CD4-positive, alpha-beta T cell treated with Interleukin-4 for 1 hour (primary cell): Measurements from ENCODE around the gene YAE1.
"Not testable (repeated sequence)": the region's sequence is repeated elsewhere in the genome, so short reads cannot be mapped to it uniquely, and the experiment has no call there.

Source experiments
- DNase-seq, 2 donors: peaks; one replicate each; pipeline ENCODE4 v3.0.0-alpha.2; 2020 to 2022

YAE1 gene, protein sequence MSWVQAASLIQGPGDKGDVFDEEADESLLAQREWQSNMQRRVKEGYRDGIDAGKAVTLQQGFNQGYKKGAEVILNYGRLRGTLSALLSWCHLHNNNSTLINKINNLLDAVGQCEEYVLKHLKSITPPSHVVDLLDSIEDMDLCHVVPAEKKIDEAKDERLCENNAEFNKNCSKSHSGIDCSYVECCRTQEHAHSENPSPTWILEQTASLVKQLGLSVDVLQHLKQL

GRCh38 chr7:39566023-39566921 is at the start of gene YAE1:
TSS of gene YAE1 (plus strand) at chr7:39566404. CDS start at chr7:39566419, 15 bp downstream.
- peak; percentile 77 to 83 for DNase-seq

- no peak for DNase-seq
Measured at GRCh38 chr7:39516498-39516897, 49.7 kb upstream of the YAE1 start.

DNA sequence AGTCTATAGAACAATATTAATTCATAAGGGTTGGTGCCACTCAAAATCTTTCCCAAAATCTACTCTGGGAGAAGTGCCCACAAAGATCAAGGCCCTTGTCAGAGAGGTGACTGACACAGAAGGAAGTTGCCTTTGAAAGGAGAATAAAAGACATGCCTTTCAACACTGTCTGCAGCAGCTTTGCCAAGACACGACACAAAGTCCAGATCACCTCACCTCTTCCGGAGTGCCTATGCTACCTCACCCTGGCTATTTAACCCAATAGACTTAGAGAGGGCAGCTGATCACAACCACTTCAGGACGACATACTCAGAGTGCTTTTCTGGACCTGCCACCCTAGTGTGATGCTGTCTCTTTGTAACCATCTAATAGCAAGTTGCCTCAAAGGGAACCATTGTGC is 49.0 kb upstream of the YAE1 start:
- no peak for DNase-seq

DNA sequence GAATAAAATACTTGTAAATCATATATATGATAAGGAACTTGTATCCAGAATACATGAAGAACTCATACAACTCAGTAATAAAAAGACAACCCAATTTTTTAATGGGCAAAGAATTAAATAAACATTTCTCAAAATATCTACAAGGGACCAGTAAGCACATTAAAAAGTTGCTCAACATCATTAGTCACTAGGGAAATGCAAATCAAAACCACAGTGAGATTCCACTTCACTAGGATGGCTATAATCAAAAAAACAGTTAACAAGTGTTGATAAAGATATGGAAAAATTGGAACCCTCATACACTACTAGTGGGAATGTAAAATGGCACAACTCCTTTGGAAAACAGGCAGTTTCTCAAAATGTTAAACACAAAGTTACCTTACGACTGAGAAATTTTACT is 40.3 kb upstream of the YAE1 start:
- DNase-seq = no peak

DNA sequence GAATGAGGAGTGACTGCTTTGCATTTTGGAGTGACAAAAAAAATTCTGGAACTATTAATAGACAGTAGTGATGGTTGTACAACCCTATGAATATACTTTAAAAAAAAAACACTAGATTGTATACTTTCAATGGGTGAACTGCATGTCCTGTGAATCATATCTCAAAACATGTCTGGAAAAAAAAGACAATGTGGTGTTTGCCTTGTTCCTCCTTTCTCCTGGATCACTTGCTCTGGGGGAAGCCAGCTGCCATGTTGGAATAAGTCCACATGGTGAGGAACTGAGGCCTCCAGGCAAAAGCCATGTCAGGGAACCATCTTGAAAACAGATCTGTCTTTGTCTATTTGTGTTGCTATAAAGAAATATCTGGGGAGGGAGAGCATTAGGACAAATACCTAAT is 39.5 kb upstream of the YAE1 start:
- DNase-seq = no peak

GRCh38 chr7:39527296-39527695 is 38.9 kb upstream of the YAE1 start:
- no peak for DNase-seq

DNA sequence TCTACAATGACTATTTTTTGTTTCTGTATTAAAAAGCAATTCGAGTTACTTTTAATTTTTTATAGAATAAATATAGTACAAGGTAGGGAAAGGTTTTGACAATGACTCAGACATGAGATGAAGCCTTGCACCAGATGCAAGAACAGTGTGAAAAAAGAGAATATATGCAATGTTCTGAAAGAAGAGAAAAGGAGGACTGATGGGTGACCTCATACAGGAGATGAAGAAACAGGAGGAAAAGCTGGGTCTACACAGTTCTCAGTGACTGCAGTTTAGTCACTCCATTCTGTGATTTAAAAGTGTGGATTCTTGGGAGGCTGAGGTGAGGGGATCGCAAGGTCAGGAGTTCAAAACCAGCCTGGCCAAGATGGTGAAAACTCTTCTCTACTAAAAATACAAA is 38.3 kb upstream of the YAE1 start:
- no peak for DNase-seq

- DNase-seq = no peak
Measured at GRCh38 chr7:39528849-39529248, 37.4 kb upstream of the YAE1 start.

- no peak for DNase-seq
Measured at GRCh38 chr7:39529582-39529981, 36.6 kb upstream of the YAE1 start.

DNA sequence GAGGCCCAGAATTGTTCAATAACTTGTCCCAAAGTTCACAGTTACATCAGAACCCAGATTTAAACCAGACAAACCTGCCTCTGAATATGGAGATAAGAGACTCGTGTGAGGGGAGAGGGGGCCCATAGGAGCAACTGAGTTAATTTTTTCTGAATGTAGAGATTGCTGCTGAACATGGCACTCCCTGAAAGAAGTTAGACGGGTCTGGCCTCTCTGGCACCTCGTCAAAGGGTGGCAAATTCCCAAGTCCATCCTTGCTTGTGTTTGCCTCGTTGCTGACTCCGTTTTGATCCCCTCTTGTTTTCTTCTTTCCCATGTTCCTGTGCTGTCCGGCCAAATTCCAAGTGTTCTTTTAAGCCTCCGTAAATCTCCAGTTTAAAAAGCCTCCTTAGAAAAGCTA is 35.2 kb upstream of the YAE1 start:
- DNase-seq = no peak

GRCh38 chr7:39531818-39532217 is 34.4 kb upstream of the YAE1 start:
- no peak for DNase-seq

DNA sequence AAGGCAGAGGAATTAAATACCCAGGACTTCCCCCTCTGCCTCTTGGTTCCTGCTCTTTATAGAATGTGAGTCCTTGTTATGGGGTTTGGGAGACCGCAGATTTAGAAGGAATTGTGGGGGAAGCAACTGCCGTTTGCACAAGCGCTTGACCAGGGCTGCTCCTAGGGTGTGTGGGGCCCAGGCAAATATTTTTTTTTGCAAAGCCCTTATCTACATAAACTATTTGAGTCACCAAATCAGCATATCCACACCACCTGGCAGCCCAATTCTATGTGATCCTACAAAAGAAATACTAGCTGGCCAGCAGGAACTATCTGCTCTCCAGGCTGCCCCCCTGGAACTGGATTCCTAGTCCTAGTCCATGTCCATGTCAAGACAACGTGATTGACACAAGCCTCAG is 33.4 kb upstream of the YAE1 start:
- DNase-seq = no peak

DNA sequence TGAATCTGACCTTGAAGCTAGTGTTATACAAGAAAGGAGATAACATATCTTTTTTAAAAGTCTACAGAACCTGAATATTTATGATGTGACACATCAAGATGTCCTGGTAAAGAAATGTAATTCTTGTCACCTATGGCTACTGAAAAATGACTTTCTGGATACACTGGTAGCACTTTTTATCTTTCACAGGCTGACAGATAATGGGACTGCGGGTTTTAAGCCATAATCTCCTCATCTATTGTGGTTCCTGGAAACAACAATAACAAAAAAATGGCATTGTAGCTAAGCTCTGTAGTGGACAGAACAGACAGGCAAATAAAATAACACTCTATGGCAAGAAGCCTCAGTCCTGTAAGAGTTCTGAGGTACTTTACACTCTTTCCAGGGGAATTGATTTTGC is 31.6 kb upstream of the YAE1 start:
- no peak for DNase-seq

DNA sequence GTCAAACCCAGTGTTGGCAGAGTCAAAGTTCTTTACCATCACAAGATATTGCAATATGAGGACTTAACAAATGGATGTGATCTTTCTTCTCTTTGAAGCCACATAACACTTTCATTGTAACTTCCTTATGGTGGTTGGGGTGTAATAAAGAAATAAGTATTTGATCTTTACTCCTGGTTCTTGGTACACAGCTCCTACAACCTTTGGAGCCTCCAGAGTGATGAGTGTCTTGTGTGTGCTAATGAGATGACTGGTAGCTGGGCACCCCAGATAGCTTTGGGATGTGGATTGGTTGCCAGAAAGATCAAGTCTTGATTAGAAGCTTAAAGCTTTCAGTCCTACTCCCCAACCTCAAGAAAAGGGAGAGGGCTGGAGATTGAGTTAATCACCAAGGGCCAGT is 31.1 kb upstream of the YAE1 start:
- no peak for DNase-seq

DNA sequence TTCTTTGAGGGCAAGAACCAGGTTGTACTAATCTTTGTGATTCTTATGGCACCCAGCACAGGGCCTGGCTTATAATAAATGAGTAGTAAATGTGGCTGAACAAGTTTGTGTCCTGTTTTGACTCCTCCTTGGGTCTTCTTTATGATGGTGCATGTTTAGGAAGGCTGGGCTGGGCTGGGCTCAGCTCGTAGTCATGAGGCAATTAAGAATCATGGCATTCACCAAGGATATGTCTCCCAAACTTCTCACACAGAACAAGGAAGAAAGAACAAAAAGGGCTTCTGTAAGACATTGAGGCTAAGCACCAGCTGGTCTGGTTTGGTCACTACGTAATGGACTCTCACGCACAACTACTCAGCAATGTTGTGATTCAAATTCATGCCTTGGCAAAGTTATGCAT is 30.5 kb upstream of the YAE1 start:
- no peak for DNase-seq

DNA sequence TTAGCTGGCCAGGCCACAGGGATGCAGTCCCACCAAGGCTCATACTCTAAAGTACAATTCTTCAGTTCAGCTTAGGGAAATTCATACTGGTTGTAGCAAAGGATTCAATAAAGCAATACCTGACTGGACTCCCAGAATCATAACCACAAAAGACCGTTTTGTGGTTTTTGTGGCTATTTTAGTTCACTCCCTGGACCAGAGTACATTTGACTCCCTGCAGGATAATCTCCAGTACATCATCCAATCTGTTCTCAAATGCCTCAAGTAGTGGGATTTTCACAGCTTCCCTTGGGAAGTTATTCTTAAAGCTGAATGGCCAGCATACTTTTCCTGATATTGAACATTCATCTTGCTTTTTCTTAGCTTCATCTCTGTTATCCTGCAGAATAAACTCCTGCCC is 29.3 kb upstream of the YAE1 start:
- no peak for DNase-seq

DNA sequence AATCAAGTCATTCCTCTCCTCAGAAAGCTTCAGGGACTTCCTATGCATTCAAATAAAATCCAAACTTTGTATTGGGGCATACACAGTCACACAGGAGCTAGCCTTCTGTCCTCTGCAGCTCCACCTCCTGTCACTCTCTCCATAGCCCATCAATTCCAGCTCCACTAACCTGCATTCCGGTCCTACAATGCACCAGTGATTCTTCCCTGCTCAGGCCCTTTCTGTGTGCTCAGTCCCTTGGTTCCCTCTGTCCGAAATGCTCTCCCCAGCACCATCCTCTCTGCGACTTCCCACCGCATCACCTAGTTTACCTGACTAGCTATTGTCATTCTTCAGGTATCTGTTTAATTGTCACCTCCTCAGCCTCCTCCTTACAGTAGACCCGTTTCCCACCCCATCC is 26.4 kb upstream of the YAE1 start:
- DNase-seq = no peak

GRCh38 chr7:39540320-39540719 is 25.9 kb upstream of the YAE1 start:
- no peak for DNase-seq

GRCh38 chr7:39541511-39541910 is 24.7 kb upstream of the YAE1 start:
- DNase-seq = no peak

DNA sequence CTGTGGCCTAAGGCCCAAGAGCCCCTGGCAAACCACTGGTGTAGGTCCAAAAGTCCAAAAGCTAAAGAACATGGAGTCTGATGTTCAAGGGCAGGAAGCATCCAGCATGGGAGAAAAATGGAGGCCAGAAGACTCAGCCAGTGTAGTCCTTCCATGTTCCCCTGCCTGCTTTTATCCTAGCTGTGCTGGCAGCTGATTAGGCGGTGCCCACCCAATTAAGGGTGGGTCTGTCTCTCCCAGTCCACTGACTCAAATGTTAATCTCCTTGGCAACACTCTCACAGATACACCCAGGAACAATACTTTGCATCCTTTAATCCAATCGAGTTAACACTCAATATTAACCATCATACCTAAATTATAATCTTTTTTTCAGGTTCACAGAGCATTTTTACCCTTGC is 21.4 kb upstream of the YAE1 start:
- DNase-seq = not testable (repeated sequence)

GRCh38 chr7:39547336-39547735 is 18.9 kb upstream of the YAE1 start:
- no peak for DNase-seq

DNA sequence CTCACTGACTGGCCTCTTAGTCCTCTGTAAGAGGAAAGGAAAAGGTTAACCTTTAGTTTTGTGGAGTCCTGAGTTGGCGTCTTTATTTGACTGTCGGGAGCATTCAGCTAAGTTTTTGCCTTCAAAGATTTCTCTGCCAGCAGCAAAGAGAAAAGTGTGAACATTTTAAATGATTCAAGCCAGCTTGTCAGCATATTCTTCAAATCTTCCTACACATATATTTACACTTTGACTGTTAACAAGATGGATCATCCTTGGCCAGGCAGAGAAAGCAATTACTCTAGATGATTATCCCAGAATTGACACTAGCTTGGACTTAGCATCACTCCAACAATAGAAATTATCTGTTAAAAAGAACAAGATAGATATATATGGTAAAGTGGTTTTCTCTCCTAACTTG is 15.8 kb upstream of the YAE1 start:
- no peak for DNase-seq

DNA sequence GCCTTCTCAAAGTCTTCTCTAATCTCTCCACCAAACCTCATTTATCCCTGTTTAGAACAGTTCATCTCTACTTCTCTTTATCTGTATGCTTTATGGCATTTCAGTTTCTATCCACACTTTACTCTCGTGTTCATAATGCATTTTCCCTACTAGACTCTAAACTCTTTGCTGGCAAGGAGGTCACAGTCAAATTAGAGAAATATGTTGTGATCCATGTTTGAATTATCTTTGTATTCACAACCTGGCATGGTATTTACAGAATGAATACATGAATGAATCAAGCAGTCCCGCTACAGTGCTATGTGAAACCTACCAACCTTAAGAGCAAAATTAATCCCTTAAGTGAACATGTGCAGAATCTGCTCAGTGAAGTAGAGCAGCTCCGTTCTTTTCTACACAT is 12.8 kb upstream of the YAE1 start:
- no peak for DNase-seq

GRCh38 chr7:39554583-39555165 is 11.5 kb upstream of the YAE1 start:
- DNase-seq = no peak
